ENCODE results near the gene BTG2. TPM values are rescaled to one million over a fixed set of nuclear protein-coding genes. Genes with fewer than 3 reads are reported as not detected.
"Not testable (repeated sequence)": the region's sequence is repeated elsewhere in the genome, so short reads cannot be mapped to it uniquely, and the experiment has no call there.

The BTG2 gene, protein sequence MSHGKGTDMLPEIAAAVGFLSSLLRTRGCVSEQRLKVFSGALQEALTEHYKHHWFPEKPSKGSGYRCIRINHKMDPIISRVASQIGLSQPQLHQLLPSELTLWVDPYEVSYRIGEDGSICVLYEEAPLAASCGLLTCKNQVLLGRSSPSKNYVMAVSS
- 22.4 TPM in 2 replicates for total RNA-seq

DNA sequence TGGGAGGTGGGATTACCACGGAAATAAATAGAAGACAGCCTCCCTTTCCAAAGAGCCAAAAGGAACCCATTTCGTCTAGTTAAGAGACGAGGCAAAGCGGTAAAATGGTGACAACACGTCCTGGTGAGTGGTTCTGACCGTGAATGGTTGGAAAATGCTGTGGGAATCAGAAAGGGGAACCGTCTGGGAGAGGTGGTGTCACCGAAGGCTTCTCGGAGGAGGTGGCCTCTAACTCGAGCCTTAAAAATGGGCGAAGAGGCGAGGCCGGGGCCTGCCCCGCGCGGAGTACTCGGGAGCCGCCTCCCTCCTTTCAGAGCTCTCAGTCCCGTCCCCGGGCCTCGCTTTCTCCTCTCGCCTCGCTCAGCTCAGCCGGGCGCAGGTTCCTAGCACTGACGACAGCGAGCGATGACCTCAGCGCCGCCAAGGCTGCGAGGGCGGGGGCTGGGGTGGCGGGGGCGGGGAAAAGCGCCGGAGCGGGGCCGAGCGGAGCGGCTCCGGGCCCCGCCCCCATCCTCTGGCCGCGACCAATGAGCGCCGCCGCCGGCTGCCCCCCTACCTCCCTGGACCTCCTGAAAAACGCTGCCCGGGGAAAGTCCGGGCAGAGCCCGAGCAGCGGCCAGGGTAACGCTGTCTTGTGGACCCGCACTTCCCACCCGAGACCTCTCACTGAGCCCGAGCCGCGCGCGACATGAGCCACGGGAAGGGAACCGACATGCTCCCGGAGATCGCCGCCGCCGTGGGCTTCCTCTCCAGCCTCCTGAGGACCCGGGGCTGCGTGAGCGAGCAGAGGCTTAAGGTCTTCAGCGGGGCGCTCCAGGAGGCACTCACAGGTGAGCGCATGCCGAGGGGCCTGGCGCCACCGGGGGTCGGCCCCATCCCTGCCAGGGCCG, at the start of gene BTG2:
Gene BTG2, plus strand, starts transcription at position 601 of the 890 bp plus-strand sequence. Its CDS starts 88 bp downstream, at position 689.
- DNase-seq (ENCODE audit: low read depth in 2 of 2), result peak; percentile 89 to 94

DNA sequence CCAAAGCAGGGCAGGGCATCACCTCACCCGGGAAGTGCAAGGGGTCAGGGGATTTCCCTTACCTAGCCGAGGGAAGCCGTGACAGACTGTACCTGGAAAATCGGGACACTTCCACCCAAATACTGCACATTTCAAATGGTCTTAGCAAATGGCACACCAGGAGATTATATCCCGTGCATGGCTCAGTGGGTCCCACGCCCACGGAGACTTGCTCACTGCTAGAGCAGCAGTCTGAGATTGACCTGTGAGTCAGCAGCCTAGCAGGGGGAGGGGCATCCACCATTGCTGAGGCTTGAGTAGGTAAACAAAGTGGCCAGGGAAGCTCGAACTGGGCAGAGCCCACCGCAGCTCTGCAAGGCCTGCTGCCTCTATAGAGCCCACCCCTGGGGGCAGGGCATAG, 48.7 kb upstream of the BTG2 start:
- not testable (repeated sequence) for DNase-seq (ENCODE audit: low read depth in 2 of 2)

DNA sequence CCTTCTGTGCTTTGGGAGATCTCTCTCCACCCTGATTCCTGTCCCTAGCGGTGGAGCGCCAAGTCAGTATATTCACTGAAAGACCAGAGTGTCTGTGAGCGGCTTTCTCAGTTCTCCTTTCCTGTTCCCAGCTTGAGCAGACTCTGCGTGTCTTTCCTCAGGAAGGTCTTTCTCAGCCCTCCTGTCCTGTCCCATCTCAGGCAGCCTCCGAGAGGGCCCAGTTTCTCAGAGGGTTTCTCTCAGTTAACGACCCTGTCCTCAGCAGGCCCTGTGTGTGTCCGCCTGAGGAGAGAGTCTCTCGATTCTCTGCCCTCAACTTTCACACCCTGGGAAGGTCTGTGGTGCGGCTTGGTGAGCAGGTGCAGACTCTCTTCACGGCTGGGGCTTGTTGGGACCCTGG, 41.8 kb upstream of the BTG2 start:
- DNase-seq (ENCODE audit: low read depth in 2 of 2), result no peak

DNA sequence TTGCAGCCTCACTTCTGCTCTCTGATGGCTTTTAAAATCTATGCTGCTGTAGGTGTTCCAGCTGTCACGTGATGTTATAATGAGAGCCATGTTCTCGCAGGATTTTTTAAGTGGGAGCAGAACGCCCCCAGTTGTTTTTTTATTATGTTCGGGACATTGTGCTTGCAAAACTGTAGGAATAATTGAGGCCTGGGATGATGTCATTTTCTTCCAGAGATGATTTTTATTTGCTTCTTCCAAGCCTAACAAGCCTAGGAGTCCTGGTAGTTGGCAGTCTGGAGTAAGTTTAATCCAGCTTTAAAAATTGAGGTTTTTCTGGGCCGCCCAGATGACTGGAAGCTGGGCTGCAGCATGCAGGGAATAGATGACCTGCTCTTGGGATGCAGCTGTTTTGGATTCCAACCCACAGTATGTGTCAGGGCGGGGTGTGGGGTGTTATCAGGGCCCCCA, 41.2 kb upstream of the BTG2 start:
- no peak for DNase-seq (ENCODE audit: low read depth in 2 of 2)

DNA sequence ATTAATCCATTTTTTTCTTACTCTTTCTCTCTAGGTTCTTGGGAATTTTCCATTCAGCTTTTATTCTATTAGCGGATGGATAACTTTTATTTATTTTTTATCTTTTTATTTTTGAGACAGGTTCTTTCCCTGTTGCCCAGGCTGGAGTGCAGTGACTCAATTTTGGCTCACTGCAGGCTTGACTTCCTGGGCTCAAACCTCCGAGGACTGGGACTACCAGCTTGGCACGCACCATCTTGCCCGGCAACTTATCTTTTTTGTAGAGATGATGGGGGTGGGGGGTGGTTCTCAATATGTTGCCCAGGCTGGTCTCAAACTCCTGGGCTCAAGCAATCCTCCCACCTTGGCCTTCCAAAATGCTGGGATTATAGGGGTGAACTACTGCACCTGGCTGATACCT, 39.8 kb upstream of the BTG2 start:
- no peak for DNase-seq (ENCODE audit: low read depth in 2 of 2)

DNA sequence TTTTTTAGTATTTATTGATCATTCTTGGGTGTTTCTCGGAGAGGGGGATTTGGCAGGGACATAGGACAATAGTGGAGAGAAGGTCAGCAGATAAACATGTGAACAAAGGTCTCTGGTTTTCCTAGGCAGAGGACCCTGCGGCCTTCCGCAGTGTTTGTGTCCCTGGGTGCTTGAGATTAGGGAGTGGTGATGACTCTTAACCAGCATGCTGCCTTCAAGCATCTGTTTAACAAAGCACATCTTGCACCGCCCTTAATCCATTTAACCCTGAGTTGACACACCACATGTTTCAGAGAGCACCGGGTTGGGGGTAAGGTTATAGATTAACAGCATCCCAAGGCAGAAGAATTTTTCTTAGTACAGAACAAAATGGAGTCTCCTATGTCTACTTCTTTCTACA, 39.2 kb upstream of the BTG2 start:
- DNase-seq (ENCODE audit: low read depth in 2 of 2), result not testable (repeated sequence)

DNA sequence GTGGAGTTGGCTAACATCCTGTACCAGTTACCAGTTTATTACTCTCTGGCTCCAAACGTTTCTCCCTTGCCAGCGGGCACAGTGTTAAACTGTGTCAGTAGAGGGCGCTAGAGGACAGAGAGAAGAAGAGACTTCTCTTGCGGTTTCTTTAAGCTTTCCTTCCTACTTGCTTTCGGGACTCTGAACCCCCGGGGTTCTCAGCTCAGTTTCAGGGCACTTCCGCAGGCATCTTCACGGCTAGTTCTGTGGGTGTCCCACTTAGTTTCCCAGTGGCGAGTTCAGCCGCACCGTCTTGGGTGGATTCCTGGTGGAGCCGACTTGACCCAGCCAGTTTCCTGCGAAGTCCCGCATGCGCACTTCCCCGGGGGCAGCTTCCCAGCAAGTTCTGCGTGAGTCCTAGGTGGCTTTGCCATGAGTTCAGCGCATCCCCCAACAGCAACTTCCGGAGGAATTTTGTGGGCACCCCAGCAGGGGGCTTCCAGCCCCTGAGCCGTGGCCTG, 37.9 kb upstream of the BTG2 start:
- DNase-seq (ENCODE audit: low read depth in 2 of 2), result peak; percentile 80 to 85

DNA sequence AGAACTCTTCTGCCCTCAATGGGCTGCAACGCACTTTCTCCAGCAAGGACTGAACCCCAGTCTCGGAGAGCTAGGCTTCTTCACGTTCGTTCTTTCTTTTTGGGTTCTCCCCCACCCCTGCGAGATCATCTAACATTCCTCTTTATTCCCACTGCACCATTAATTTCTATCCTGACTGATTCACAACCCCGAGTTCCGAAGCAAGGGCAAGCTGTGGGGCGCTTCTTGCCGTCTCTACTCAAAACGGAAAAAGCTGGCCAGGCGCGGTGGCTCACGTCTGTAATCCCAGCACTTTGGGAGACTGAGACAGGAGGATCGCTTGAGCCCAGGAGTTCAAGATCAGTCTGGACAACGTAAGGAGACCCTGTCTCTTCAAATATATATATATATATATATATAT, 37.4 kb upstream of the BTG2 start:
- DNase-seq (ENCODE audit: low read depth in 2 of 2), result no peak

DNA sequence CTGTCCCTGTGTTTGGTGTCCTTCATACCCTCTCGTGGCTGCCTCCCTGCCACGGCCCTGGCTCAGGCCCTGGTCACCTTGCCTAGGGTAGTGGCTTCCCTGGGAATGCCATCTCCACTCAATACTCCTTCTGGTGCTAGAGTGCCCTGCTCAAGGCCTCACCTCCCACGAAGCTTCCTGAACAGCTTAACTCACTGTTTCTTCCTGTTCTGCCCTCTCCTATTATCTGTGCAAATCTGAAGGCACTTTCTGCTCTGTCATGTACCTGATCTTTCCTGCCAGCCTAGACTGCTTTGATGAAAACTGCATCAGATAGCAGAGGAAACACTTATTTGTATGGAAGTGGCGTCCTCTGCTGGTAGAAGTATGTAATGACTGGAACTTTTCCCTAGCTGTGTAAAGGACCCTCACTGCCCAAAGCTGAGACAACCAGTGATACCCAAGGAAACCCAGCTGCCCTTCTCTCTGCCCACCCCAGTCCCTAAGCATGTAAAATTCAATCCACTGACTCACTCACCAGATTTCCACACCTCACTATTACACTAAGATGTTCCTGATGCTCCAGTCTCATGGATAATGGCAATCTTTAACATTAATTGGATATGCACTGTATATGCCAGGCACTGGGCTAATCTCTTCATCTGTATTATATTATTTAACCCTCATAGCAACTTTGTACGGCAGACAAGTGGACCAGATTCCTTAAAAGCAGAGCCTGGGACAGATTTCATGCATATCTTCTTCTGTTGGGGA, 36.2 kb upstream of the BTG2 start:
- DNase-seq (ENCODE audit: low read depth in 2 of 2), result peak; percentile 77 to 79

DNA sequence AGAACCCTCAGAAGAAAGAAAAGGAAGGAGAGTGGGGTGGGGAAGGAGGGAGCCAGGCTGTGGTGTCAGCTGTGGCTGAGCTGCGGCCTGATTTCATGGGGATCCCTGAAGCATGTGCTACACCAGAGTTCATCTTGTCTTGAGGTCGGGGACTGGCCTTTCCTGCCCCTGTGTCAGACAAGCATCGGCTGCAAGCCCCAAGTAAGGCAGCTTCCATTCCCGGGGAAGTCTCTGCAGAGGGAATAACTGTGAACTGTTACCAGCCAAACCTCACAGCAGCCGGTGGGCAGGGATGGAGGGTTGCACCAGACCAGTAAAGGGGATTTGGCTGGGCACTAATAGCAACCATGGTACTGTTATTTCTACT, 35.7 kb upstream of the BTG2 start:
- no peak for DNase-seq (ENCODE audit: low read depth in 2 of 2)

DNA sequence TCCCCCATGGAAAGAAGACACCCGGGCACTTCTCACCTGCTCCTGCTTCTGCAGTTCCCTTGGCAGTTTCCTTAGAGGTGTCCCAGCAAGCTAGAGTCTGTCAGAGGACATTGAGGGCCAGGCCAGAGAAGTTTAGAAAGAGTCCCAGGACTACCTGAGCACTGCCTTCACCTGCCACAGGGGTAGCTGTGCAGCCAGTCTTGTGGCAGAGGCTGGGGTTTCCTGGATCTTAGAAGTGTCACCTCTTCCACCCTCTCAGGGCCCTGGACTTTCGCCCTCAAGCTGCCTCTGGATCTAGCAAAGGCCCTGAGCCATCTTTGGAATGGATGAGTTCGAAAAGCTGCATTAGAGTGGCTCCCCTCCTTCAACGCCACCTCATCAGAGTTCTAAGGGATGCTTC, 34.9 kb upstream of the BTG2 start:
- no peak for DNase-seq (ENCODE audit: low read depth in 2 of 2)

DNA sequence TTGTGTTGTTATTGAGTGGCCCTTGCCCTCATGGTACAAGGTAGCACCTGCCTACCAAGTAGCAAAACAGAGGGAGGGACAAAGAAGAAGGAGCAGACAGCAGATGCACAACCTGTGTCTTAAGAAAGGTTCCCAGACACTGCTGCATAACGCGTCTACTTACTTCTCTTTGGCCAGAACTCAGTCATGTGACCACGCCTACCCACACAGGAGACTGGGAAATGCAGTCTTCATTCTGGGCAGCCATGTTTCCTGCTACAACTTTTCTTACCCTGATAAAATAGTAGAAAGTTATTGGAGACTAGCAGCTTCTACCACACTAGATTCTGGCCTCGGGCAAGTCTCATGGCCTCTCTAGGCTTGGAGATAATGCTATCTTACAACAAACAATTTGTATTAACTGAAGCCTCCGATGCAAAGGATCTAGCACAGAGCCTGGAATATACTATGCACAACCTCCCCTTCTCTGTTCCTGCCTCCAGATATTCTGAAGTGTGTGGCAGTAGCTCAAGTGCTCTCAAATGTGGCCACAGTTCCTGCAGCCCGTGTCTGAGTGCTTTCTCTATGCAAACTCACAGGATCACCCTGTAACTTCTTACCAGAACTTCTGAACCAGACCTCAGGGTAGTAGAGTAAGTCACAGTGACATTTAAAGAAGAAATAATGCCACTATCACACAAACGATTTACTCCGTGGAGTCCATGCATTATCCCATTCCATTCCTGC, 34.1 kb upstream of the BTG2 start:
- DNase-seq (ENCODE audit: low read depth in 2 of 2), result peak; percentile 31 to 75

DNA sequence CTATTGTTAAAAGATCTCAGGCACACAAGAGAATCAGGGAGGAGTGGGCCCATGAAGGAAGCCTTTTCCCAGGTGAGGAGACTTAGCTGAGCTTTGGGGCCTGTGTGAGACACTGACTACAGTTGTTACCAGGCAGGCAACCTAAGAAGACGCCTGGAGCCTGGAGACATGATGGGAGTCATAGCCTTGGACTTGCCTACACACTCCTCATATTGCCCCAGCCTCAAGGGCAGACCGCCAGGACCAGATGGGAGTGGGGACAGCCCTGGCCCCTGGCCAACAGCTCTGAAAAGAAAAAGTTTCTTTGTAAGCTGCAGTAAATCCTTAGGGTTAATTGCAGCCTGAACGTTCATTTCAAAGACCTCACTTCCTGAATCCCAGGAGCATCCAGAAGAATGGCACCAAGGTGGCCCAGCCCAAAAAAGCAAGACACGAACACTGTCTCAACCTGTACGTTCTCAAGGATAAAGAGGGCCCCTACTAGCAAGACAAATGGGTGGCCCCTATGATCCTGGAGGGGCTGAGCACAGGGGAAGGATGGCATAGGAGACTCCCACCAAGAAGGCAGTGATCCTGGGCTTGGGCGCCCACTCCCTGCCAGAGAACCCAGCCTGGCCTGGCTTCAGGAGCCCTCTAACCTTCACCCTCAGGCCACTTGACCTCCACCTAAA, 33.2 kb upstream of the BTG2 start:
- DNase-seq (ENCODE audit: low read depth in 2 of 2), result no peak

DNA sequence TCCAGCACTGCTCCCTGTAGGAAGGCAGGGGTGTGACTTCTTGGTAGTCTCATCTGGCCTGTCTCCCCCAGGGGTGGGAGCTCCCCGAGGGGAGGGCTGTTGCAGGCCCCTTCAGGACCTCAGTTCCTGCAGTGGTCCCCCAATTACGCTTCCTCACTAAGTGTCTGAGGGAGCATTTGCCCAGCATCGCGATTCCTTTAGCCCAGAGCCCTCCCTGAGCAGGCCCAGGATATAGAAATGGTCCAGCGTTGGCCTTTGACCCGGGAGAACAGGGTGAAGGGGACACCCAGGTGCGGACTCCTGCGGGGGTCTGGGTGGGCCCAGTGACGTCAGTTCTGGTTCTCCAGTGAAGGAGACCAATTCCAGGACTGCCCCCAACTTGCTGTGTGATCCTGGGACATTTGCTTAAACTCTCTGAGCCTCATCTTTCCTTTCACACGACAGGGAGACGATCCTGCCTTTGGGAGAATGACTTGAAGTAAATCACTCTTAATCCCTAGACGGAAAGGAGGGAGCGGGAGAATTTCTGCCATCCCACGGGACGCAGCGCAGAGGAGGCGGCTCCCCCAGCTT, 32.6 kb upstream of the BTG2 start:
- no peak for DNase-seq (ENCODE audit: low read depth in 2 of 2)

DNA sequence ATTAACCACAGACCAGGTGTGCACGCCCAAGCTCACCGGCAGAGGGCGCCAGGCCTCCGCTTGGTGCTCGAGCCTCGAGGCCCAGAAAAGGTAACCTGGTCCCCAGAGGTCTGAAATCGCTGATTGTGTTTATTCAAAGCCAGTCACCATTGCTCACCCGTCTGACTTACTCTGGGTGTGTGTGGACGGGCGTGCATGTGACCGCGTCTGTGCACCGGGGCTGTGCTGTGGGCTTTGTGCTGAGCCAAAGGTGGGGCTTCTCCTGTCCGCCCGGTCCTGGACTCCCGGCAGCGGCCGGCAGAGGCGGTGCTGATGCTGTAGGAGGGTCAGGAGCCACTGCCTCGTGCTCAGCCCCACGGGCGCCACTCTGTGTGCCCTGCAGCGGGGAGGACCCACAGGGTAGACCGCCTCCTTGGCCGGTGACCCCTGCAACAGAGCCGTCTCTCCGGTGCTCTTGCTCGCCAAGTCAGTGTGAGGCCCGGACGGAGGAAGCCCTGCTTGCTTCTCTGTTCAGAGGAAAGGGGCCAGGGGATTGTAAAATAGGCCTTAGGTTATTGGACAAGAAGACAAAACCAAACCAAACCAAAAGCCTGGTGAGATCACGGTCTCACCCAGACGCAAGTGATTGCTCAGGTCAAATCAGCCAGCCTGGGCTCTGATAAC, 32.0 kb upstream of the BTG2 start:
- peak; percentile 79 to 86 for DNase-seq (ENCODE audit: low read depth in 2 of 2)

DNA sequence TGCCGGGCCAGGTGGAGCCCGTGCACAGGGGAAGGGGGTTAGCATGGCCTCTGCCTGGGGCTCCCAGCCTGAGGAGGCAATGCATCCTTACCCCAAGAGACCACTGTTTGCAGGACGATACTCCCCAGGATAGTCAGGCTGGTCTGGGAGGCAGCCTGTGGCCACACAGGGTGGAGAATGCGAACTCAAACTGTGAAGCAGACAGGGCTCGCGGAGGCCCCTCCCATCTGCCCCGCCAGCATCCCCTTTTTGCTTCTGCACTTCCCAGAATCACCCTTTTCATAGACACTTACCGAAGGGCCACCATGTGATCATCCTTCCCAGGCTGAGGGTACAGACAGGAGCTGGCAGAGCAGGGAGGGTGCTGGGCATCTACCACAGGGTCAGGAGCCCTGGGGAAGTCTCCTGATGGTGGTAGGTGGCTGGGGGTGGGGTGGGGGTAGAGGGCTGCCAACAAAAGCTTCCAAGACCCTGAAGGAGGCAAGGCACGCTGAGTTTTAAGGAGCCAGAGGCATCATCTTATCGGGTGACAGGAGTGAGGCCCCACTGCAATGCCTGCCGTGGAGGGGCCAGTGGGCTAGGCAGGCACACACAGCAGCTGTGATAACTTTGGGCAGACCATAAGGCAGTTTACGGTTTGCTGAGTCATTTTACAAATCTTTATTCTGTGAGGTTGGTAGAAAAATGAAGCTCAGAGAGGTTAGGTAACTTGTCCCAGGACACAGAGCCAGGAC, 31.3 kb upstream of the BTG2 start:
- no peak for DNase-seq (ENCODE audit: low read depth in 2 of 2)

DNA sequence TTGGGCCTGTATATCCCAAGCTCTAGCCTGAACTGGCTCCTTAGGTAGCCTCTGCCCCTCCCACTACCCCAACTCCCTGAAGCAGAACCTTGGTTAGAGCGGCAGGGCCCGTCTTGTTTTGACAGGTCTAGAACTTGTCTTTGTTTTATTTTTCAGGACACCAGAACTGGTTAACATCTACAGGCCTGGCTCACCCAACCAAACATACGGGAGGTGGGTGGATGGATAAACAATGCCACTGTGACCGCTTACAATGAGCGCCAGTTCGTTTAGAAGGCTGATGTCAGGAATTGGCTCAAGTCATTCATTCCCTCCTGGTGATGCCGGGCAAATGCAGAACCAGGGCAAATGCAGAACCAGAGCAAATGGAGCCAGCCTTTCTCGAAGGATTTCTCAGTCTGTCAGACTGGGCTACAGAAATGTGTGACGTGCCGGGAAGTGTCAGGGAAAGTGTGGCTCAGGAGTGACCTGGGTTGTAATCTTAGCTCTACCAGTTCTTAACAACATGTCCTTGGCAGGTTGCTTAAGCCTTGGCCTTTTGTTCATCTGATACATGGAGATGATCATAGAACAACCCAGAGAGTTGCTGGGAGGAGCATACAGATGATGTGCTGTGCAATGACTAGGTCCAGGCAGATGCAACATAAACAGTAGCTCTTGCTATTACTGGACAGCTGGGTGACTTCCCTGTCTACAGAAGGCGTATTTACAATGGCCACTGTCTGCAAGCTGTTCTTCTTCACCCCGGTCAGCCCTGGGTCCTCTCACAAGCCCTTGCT, 30.5 kb upstream of the BTG2 start:
- no peak for DNase-seq (ENCODE audit: low read depth in 2 of 2)

DNA sequence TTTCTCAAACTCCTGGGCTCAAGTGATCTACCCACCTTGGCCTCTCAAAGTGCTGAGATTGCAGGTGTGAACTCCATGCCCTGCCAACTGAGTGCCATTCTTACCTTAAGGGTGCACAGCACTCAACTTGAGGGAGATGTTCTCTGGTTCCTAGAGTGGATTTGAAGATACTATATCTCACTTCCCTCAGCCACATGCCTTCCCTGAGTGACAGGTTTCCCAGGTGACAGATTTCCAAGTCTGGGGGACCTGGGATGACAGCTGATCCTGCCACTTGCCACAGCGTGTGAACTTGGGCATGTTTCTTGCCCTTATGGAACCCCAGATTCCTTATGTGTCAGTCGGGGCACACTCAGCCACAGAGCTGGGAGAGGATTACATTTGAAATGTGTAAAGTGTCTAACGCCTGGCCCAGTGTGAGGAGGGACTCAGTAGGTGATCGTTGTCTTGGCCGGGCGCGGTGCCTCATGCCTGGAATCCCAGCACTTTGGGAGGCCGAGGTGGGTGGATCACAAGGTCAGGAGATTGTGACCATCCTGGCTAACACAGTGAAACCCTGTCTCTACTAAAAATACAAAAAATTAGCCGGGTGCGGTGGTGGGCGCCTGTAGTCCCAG, 29.6 kb upstream of the BTG2 start:
- DNase-seq (ENCODE audit: low read depth in 2 of 2), result no peak
